A549 (cell line): ENCODE measurements around the gene CRYGC. TPM values are rescaled to one million over a fixed set of nuclear protein-coding genes. Genes with fewer than 3 reads are reported as not detected.

Source experiments
- BHLHE40 ChIP-seq: IDR thresholded peaks from 2 replicates; pipeline ENCODE4 v1.6.1; 2012; ENCODE audit warnings: low read depth, low read length, inconsistent platforms
- EHF ChIP-seq: fragments of 250-450 bp; sonication (Bioruptor Pico); IDR thresholded peaks from 2 replicates; pipeline ENCODE4 v1.5.0; 2020; ENCODE audit warnings: mild to moderate bottlenecking
- EHMT2 ChIP-seq: fragments of 200-600 bp; sonication (generic); IDR thresholded peaks from 2 replicates; pipeline ENCODE4 v1.6.1; 2016; ENCODE audit warnings: antibody characterized with exemption, low read depth, mild to moderate bottlenecking, moderate library complexity
- EP300 ChIP-seq, 2 experiments: fragments of >200 bp; sonication (Bioruptor Twin); formaldehyde crosslinking; IDR thresholded peaks; 2 replicates in 1 of 2; 3 replicates in 1 of 2; pipeline ENCODE4 v1.6.1; 2016 to 2017
- HEYL ChIP-seq: fragments of 250-450 bp; sonication (Bioruptor Pico); IDR thresholded peaks from 2 replicates; pipeline ENCODE4 v1.8.0; 2021; ENCODE audit warnings: mild to moderate bottlenecking, moderate library complexity
- NR3C1 ChIP-seq: fragments of >200 bp; sonication (Bioruptor Twin); formaldehyde crosslinking; IDR thresholded peaks from 3 replicates; pipeline ENCODE4 v1.6.1; 2017
- polyA plus RNA-seq, 4 experiments: library from polyadenylated mRNA; depleted of rRNA in 3 of 4; stranded (reverse); fragments of >200 nt; fragmentation: RNase III in 1 of 4; extraction: RNeasy Plus Mini Kit Qiagen cat#74134 plus additional on column Dnase treatment in 1 of 4; gene quantifications; 2 replicates in 3 of 4; 3 replicates in 1 of 4; pipeline ENCODE4 v1.2.3, GENCODE V29; 2011 to 2017

The CRYGC gene
- polyA plus RNA-seq, 2 of the 4 experiments (the other 2 are of a cell fraction) = not detected

- TF ChIP-seq BHLHE40 = no peak
- TF ChIP-seq NR3C1 = no peak
- no peak for TF ChIP-seq EHF (CRISPR knock-in tag)
- TF ChIP-seq HEYL (CRISPR knock-in tag) = no peak
- TF ChIP-seq EHMT2 = no peak
- TF ChIP-seq EP300 (IDR thresholded peaks at IDR 0.05) = no peak
Measured at GRCh38 chr2:208083807-208084206, 45.8 kb downstream of the CRYGC start (continued).

Other genes with a start within 250 kb of the CRYGC start
- gene PLEKHM3, start 104.3 kb downstream of the CRYGC start, polyA plus RNA-seq (2011; rRNA removed) = 6.5 and 7.0 TPM in 2 replicates
- gene PLEKHM3, start 104.3 kb downstream of the CRYGC start, polyA plus RNA-seq (2017; fragmentation: RNase III; extraction: RNeasy Plus Mini Kit Qiagen cat#74134 plus additional on column Dnase treatment) = 2.4 to 2.9 TPM (median 2.7 TPM) in 3 replicates
- not detected in 2 replicates for gene CRYGD, start 5.3 kb downstream of the CRYGC start, polyA plus RNA-seq (2011; rRNA removed)
- gene CRYGD, start 5.3 kb downstream of the CRYGC start, polyA plus RNA-seq (2017; fragmentation: RNase III; extraction: RNeasy Plus Mini Kit Qiagen cat#74134 plus additional on column Dnase treatment) = not detected in 3 replicates
- gene CRYGB, start 16.3 kb upstream of the CRYGC start, polyA plus RNA-seq (2011; rRNA removed) = not detected in 2 replicates
- not detected in 3 replicates for gene CRYGB, start 16.3 kb upstream of the CRYGC start, polyA plus RNA-seq (2017; fragmentation: RNase III; extraction: RNeasy Plus Mini Kit Qiagen cat#74134 plus additional on column Dnase treatment)
- gene CRYGA, start 33.8 kb upstream of the CRYGC start, polyA plus RNA-seq (2011; rRNA removed) = not detected in 2 replicates
- gene CRYGA, start 33.8 kb upstream of the CRYGC start, polyA plus RNA-seq (2017; fragmentation: RNase III; extraction: RNeasy Plus Mini Kit Qiagen cat#74134 plus additional on column Dnase treatment) = not detected in 3 replicates
- gene C2orf80, start 60.2 kb upstream of the CRYGC start, polyA plus RNA-seq (2011; rRNA removed) = not detected in 2 replicates
- not detected in 3 replicates for gene C2orf80, start 60.2 kb upstream of the CRYGC start, polyA plus RNA-seq (2017; fragmentation: RNase III; extraction: RNeasy Plus Mini Kit Qiagen cat#74134 plus additional on column Dnase treatment)
- gene IDH1, start 125.2 kb upstream of the CRYGC start, polyA plus RNA-seq (2011; rRNA removed) = 272 and 346 TPM in 2 replicates
- gene IDH1, start 125.2 kb upstream of the CRYGC start, polyA plus RNA-seq (2017; fragmentation: RNase III; extraction: RNeasy Plus Mini Kit Qiagen cat#74134 plus additional on column Dnase treatment) = 137 to 180 TPM (median 173 TPM) in 3 replicates
- gene PIKFYVE, start 136.4 kb upstream of the CRYGC start, polyA plus RNA-seq (2011; rRNA removed) = 19.3 and 22.0 TPM in 2 replicates
- 5.9 to 6.5 TPM (median 6.4 TPM) in 3 replicates for gene PIKFYVE, start 136.4 kb upstream of the CRYGC start, polyA plus RNA-seq (2017; fragmentation: RNase III; extraction: RNeasy Plus Mini Kit Qiagen cat#74134 plus additional on column Dnase treatment)